Type B pancreatic cell (in vitro differentiated cells): Measurements from ENCODE around the gene P2RX1. TPM values are rescaled to one million over a fixed set of nuclear protein-coding genes. Genes with fewer than 3 reads are reported as not detected.
"Not testable (repeated sequence)": the region's sequence is repeated elsewhere in the genome, so short reads cannot be mapped to it uniquely, and the experiment has no call there.

Experiments used
- DNase-seq: peaks from one replicate; pipeline ENCODE4 v3.0.0; 2021; ENCODE audit warnings: mixed read lengths; ENCODE audit not compliant: unreplicated experiment; ENCODE audit errors: extremely low spot score
- H3K27ac Mint-ChIP-seq: 2 replicates; pipeline ENCODE4 v1.8.0; 2021; ENCODE audit warnings: mild to moderate bottlenecking, mixed read lengths
- H3K27me3 Mint-ChIP-seq: 2 replicates; pipeline ENCODE4 v1.8.0; 2021; ENCODE audit warnings: mixed read lengths
- H3K36me3 Mint-ChIP-seq: 2 replicates; pipeline ENCODE4 v1.8.0; 2021; ENCODE audit warnings: mixed read lengths
- H3K4me1 Mint-ChIP-seq: one replicate; pipeline ENCODE4 v1.8.0; 2021; ENCODE audit warnings: mixed read lengths; ENCODE audit not compliant: unreplicated experiment
- H3K4me3 Mint-ChIP-seq: 2 replicates; pipeline ENCODE4 v1.8.0; 2021; ENCODE audit warnings: mild to moderate bottlenecking, mixed read lengths
- H3K9me3 Mint-ChIP-seq: 2 replicates; pipeline ENCODE4 v1.8.0; 2021; ENCODE audit warnings: mixed read lengths
- CTCF ChIP-seq: fragments of 200-600 bp; sonication (generic); conservative IDR thresholded peaks from 2 replicates; pipeline ENCODE4 v1.5.0; 2021; ENCODE audit warnings: antibody characterized with exemption, mild to moderate bottlenecking
- total RNA-seq: library from RNA; stranded (reverse); gene quantifications from 2 replicates; pipeline ENCODE4 v1.2.1, GENCODE V29; 2021; ENCODE audit warnings: low replicate concordance

The P2RX1 gene
- total RNA-seq, 1 donor from 2014 or later = not detected

- no peak for DNase-seq
- no peaks in the 10 kb centered on the region for H3K9me3 Mint-ChIP-seq
- TF ChIP-seq CTCF = no peak
- no peaks in the 10 kb centered on the region for H3K27me3 Mint-ChIP-seq
- H3K4me3 Mint-ChIP-seq = no peak overlapping the region
- H3K4me1 Mint-ChIP-seq = no peaks in the 10 kb centered on the region
- H3K27ac Mint-ChIP-seq = no peak overlapping the region
- no peaks in the 10 kb centered on the region for H3K36me3 Mint-ChIP-seq
Measured at GRCh38 chr17:3861761-3862681, 54.2 kb downstream of the P2RX1 start.

GRCh38 chr17:3860939-3861700 is 55.1 kb downstream of the P2RX1 start:
- no peaks in the 10 kb centered on the region for H3K4me1 Mint-ChIP-seq
- no peaks in the 10 kb centered on the region for H3K27me3 Mint-ChIP-seq
- no peak for DNase-seq
- no peak overlapping the region for H3K27ac Mint-ChIP-seq
- H3K36me3 Mint-ChIP-seq = no peaks in the 10 kb centered on the region
- H3K9me3 Mint-ChIP-seq = no peaks in the 10 kb centered on the region
- no peak overlapping the region for H3K4me3 Mint-ChIP-seq
- TF ChIP-seq CTCF = no peak

GRCh38 chr17:3859940-3860339 is 56.3 kb downstream of the P2RX1 start:
- H3K9me3 Mint-ChIP-seq = no peaks in the 10 kb centered on the region
- H3K4me3 Mint-ChIP-seq = no peak overlapping the region
- no peak overlapping the region for H3K27ac Mint-ChIP-seq
- no peak for TF ChIP-seq CTCF
- no peaks in the 10 kb centered on the region for H3K36me3 Mint-ChIP-seq
- no peaks in the 10 kb centered on the region for H3K4me1 Mint-ChIP-seq
- no peaks in the 10 kb centered on the region for H3K27me3 Mint-ChIP-seq
- no peak for DNase-seq

GRCh38 chr17:3857261-3858105 is 58.8 kb downstream of the P2RX1 start:
- Mint-ChIP-seq H3K4me1 (no peaks in the 10 kb centered on the region), H3K9me3 (no peaks in the 10 kb centered on the region), H3K27ac (no peak overlapping the region), H3K27me3 (no peaks in the 10 kb centered on the region), H3K36me3 (no peaks in the 10 kb centered on the region), H3K4me3 (no peak overlapping the region)
- no peak for TF ChIP-seq CTCF
- no peak for DNase-seq

GRCh38 chr17:3854204-3854603 is 62.1 kb downstream of the P2RX1 start:
- H3K9me3 Mint-ChIP-seq, H3K27ac Mint-ChIP-seq, DNase-seq, H3K4me3 Mint-ChIP-seq, H3K36me3 Mint-ChIP-seq, H3K27me3 Mint-ChIP-seq, H3K4me1 Mint-ChIP-seq: not testable (repeated sequence)
